Breast epithelium (tissue), 3 donors: ENCODE data around the gene RBBP8NL.

ENCODE experiments used
- CTCF ChIP-seq, 3 donors: fragments of 450-650 bp; IDR thresholded peaks; one replicate each; pipeline ENCODE4 v1.5.1; 2016 to 2017; ENCODE audit warnings: antibody characterized with exemption in 3 of 3, mild to moderate bottlenecking in 3 of 3, moderate library complexity in 3 of 3
- POLR2AphosphoS5 ChIP-seq, 3 donors: sonication (generic); formaldehyde crosslinking; IDR thresholded peaks; one replicate each; pipeline ENCODE4 v1.6.1; 2017; ENCODE audit warnings: antibody characterized with exemption in 3 of 3

GRCh38 chr20:62381842-62382241 lies 45.5 kb downstream of the RBBP8NL start:
- TF ChIP-seq CTCF (IDR thresholded peaks at IDR 0.05): no peak
- no peak for TF ChIP-seq POLR2AphosphoS5 (IDR thresholded peaks at IDR 0.05)
